Activated CD8-positive, alpha-beta T cell treated with anti-CD3 and anti-CD28 coated beads for 36 hours (primary cell): ENCODE results near the gene ANKRD27. TPM values are rescaled to one million over a fixed set of nuclear protein-coding genes. Genes with fewer than 3 reads are reported as not detected.

ENCODE experiments used
- ATAC-seq: fragments of 200-7000 bp; cut with Tn5 transposase; one replicate; pipeline ENCODE4 v1.10.0; 2021; ENCODE audit warnings: mild to moderate bottlenecking, moderate library complexity
- CTCF ChIA-PET: fragments of 350-600 bp; sonication (Branson Sonifier 250); formaldehyde crosslinking; loops from one replicate; lab custom pipeline; 2021; ENCODE audit warnings: antibody characterized with exemption; lab: Charles Lee
- POLR2A ChIA-PET: fragments of 350-600 bp; sonication (Branson Sonifier 250); formaldehyde crosslinking; loops from one replicate; lab custom pipeline; 2021; ENCODE audit warnings: antibody characterized with exemption; lab: Charles Lee
- DNase-seq: peaks from one replicate; pipeline ENCODE4 v3.0.0-alpha.2; 2020
- H3K27ac Mint-ChIP-seq: one replicate; pipeline ENCODE4 v1.8.0; 2021; ENCODE audit warnings: mild to moderate bottlenecking, mixed read lengths
- H3K27me3 Mint-ChIP-seq: one replicate; pipeline ENCODE4 v1.8.0; 2021; ENCODE audit warnings: mixed read lengths
- H3K36me3 Mint-ChIP-seq: one replicate; pipeline ENCODE4 v1.8.0; 2021; ENCODE audit warnings: low read depth, mixed read lengths
- H3K4me1 Mint-ChIP-seq: one replicate; pipeline ENCODE4 v1.8.0; 2021; ENCODE audit warnings: low read depth, mixed read lengths
- H3K4me3 Mint-ChIP-seq: one replicate; pipeline ENCODE4 v1.8.0; 2021; ENCODE audit warnings: mild to moderate bottlenecking, moderate library complexity, mixed read lengths
- H3K9me3 Mint-ChIP-seq: one replicate; pipeline ENCODE4 v1.8.0; 2021; ENCODE audit warnings: mixed read lengths
- CTCF ChIP-seq: fragments of 200-600 bp; IDR thresholded peaks from one replicate; pipeline ENCODE4 v1.8.0; 2022; ENCODE audit warnings: antibody characterized with exemption, mild to moderate bottlenecking
- intact Hi-C: fragments of 100-400 bp; cut with micrococcal nuclease; formaldehyde crosslinking; loops from one replicate; pipeline ENCODE4 v1.10.0; 2022
- total RNA-seq, 2 experiments: library from RNA; stranded (reverse); gene quantifications; one replicate each; pipeline ENCODE4 v1.2.3, GENCODE V29; 2021

ANKRD27 gene
- total RNA-seq, 2 experiments from 2014 or later, result 34.2 to 41.0 TPM

GRCh38 chr19:32637480-32637879 lies 37.5 kb downstream of the ANKRD27 start:
- ATAC-seq (no peak), DNase-seq (no peak)
- H3K4me1 Mint-ChIP-seq, result peaks cover 7% of the 10 kb centered on the region
- POLR2A ChIA-PET, result no interaction called here
- intact Hi-C loops, result no loop called here
- TF ChIP-seq CTCF, result no peak
- H3K9me3 Mint-ChIP-seq, result no peaks in the 10 kb centered on the region
- no peak overlapping the region for H3K27ac Mint-ChIP-seq
- H3K36me3 Mint-ChIP-seq, result peaks cover 41% of the 10 kb centered on the region
- CTCF ChIA-PET, result interaction anchor here (1.0 kb wide), 1 partner anchor 18 kb away, joined by 3 read pairs; no protein-coding TSS in a partner anchor
- no peak overlapping the region for H3K4me3 Mint-ChIP-seq
- no peaks in the 10 kb centered on the region for H3K27me3 Mint-ChIP-seq

- DNase-seq, result no peak
- ChIA-PET CTCF (no interaction called here), POLR2A (no interaction called here)
- Mint-ChIP-seq H3K4me3 (no peak overlapping the region), H3K27me3 (no peaks in the 10 kb centered on the region), H3K36me3 (peaks cover 9% of the 10 kb centered on the region), H3K4me1 (no peaks in the 10 kb centered on the region), H3K9me3 (no peaks in the 10 kb centered on the region), H3K27ac (no peak overlapping the region)
- TF ChIP-seq CTCF, result no peak
- intact Hi-C loops, result no loop called here
- ATAC-seq, result no peak
These were observed 43.6 kb downstream of the ANKRD27 start for GRCh38 chr19:32631381-32631780.

GRCh38 chr19:32630338-32630737 lies 44.6 kb downstream of the ANKRD27 start:
- ChIA-PET POLR2A (no interaction called here), CTCF (interaction anchor here (0.9 kb wide), 1 partner anchor 9 kb away, joined by 3 read pairs; no protein-coding TSS in a partner anchor)
- ATAC-seq (no peak), DNase-seq (no peak)
- Mint-ChIP-seq H3K27ac (no peak overlapping the region), H3K4me1 (no peaks in the 10 kb centered on the region), H3K27me3 (no peaks in the 10 kb centered on the region), H3K36me3 (peaks cover 5% of the 10 kb centered on the region), H3K4me3 (no peak overlapping the region), H3K9me3 (no peaks in the 10 kb centered on the region)
- no peak for TF ChIP-seq CTCF
- intact Hi-C loops, result no loop called here

GRCh38 chr19:32627714-32628270 lies 47.2 kb downstream of the ANKRD27 start:
- Mint-ChIP-seq H3K4me1 (no peaks in the 10 kb centered on the region), H3K4me3 (no peak overlapping the region), H3K27me3 (no peaks in the 10 kb centered on the region), H3K27ac (no peak overlapping the region), H3K9me3 (no peaks in the 10 kb centered on the region), H3K36me3 (peaks cover 7% of the 10 kb centered on the region)
- ATAC-seq (no peak), DNase-seq (no peak)
- intact Hi-C loops, result no loop called here
- CTCF ChIA-PET, result no interaction called here
- POLR2A ChIA-PET, result no interaction called here
- no peak for TF ChIP-seq CTCF

GRCh38 chr19:32626969-32627368 lies 48.0 kb downstream of the ANKRD27 start:
- Mint-ChIP-seq H3K4me3 (no peak overlapping the region), H3K27me3 (no peaks in the 10 kb centered on the region), H3K36me3 (peaks cover 12% of the 10 kb centered on the region), H3K4me1 (no peaks in the 10 kb centered on the region), H3K9me3 (no peaks in the 10 kb centered on the region), H3K27ac (no peak overlapping the region)
- no peak for DNase-seq
- intact Hi-C loops, result no loop called here
- ChIA-PET POLR2A (no interaction called here), CTCF (no interaction called here)
- TF ChIP-seq CTCF, result no peak
- ATAC-seq, result no peak
